GM10266 (cell line): Measurements from ENCODE around the gene SESTD1.

Experiments
- DNase-seq: peaks from one replicate; pipeline ENCODE4 v3.0.0; 2012; ENCODE audit errors: extremely low spot score
- CTCF ChIP-seq: IDR thresholded peaks from 2 replicates; pipeline ENCODE4 v1.5.1; 2012; ENCODE audit warnings: mild to moderate bottlenecking, low read depth; ENCODE audit not compliant: control insufficient read depth, insufficient read depth; ENCODE audit errors: missing control alignments

Gene SESTD1

GRCh38 chr2:179302149-179302548 lies 37.5 kb upstream of the SESTD1 start:
- no peak for DNase-seq
- no peak for TF ChIP-seq CTCF

DNA sequence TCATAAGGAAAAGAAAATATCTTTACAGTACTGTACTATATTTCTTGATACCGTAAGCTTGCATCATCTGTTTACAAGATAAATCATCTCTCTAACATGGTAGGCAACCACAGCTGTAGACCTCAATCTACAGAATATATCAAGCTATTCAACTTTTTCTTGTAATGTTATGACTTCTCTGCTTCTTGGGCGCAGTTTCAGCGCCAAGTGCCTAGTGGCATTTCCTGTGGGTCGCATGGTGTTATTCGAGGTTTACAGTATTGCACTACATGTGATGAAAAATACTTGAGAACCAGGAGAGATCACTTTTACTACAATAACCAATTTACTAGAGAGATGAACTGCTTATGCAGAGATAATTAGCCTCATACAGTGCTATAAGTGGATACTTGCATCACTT lies 34.0 kb upstream of the SESTD1 start:
- DNase-seq: no peak
- no peak for TF ChIP-seq CTCF

GRCh38 chr2:179297927-179298326 lies 33.3 kb upstream of the SESTD1 start:
- no peak for DNase-seq
- no peak for TF ChIP-seq CTCF

GRCh38 chr2:179290329-179290728 lies 25.7 kb upstream of the SESTD1 start:
- TF ChIP-seq CTCF: no peak

DNA sequence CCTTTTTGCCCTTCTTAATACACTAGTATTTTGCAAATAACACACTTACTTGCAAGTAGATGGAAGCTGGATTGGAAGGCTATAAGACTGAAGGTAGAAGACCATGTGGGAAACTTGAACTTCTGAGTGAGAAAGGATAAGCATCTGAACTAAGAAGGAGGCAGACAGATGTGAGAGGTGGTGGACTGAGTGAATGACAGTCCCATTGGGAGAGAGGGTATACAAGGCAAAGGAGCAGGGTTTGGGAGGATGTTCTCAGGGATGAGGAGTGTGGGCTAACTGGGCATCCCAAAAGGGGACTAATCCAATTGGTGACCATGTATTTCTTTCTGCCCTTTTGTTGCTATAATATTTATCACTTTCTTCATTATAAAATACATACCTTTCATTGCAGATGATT lies 20.4 kb upstream of the SESTD1 start:
- no peak for DNase-seq
- no peak for TF ChIP-seq CTCF

More at GRCh38 chr2:179290329-179290728, 25.7 kb upstream of the SESTD1 start:
- no peak for DNase-seq

- no peak for TF ChIP-seq CTCF
- no peak for DNase-seq
Observed at GRCh38 chr2:179277429-179278196, 13.0 kb upstream of the SESTD1 start.

GRCh38 chr2:179275253-179276012 lies 10.8 kb upstream of the SESTD1 start:
- no peak for TF ChIP-seq CTCF
- no peak for DNase-seq
